GM20431 (cell line): ENCODE data around the gene C2orf80.
"Not testable (repeated sequence)": the region's sequence is repeated elsewhere in the genome, so short reads cannot be mapped to it uniquely, and the experiment has no call there.

Source experiments
- in situ Hi-C: fragments of 300-500 bp; cut with MseI, MboI; formaldehyde crosslinking; loops from one replicate; pipeline ENCODE4 v1.15.0; 2020; ENCODE audit warnings: low sequenced_read_pairs; ENCODE audit not compliant: unreplicated experiment

Gene C2orf80

DNA sequence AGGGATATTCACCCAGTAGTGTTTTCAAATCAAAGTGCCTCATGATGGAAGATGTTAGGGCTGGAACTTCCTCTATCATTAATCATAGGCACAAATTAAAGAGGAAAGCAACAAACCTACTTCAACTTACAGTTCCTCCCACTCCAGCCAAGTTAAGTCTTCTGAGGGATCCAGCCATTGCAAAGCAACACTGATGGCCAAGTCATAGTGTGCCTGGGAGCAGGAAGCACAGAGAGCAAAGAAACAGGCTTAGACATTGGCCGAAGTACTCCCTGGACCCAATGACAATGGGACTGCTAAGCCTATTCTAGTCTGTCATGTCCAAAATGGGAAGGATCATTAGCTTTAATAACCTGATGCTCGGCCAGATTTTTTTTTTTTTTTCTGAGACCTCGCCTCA lies 7.0 kb downstream of the C2orf80 start:
- in situ Hi-C loops: no loop called here

DNA sequence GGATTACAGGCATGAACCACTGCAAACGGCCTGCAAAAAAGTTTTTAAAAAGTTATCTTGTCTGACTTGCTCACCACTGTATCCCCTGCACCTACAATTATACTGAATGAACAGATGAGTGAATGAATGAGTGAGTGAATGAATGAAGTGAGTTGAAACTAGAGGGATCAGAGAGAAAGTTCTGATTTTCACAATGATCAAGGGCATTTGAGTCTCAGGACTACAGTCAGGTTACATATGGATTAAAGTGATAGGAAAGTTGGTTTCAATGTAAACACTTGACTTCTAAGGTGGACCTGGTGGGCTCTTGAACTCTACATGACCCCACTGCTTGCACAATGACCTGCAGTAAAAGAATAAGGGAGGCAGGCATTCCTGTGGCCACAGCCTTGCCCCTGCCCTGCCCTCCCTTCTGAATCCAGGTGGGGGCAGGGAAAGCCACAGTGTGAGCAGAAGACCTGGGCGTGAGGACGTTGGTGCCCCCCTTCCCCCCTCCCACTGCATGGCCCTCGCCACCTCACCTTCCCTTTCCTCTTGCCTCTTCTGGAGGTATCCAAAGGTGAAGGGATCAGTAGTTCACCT lies 10.7 kb downstream of the C2orf80 start:
- in situ Hi-C loops: no loop called here

DNA sequence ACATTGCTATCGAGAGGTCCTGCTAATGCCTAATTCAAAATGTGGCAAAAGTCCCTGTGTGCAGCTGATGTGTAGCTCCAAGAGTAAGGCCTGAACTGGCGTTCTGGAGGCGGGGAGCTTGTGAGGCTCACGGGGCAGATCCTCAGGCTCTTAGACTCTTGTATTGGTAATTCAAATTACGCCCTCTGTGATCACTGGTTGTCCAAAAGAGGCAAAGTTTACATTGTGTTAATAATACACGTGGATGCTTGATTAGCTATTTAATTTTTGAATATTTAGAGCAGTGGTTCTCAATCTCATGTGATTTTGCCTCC lies 14.0 kb downstream of the C2orf80 start:
- in situ Hi-C loops: no loop called here

DNA sequence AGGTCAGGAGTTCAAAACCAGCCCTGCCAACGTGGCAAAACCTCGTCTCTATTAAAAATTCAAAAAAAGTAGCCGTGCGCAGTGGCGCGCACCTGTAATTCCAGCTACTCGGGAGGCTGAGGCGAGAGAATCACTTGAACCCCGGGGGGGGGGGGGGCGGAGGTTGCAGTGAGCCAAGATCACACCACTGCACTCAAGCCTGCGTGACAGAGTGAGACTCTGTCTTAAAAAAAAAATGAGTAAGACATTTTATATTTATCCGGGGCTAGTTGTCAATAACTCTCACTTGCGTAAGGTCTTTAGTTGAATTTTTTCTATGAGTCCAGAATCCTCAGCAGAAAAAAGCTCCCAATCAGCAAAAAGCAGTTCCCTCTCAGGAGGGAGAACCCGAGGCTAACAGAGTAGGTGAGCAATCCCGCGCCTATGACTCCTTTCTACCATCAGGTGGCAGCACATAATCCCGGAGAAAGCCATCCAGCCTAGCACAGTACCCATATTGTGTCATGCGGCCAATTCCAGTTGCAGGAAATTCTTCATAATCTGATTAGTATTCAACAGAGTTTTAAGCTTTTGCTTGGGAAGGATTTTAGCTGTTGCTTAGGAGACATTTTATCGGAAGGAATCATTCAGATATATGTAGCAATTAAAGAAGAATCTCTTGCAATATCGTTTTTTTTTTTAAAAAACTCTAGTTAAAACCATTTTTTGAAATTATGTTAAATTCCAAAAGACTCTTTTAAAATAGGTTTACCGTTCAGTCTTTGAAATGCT lies 14.6 kb downstream of the C2orf80 start:
- in situ Hi-C loops: no loop called here

DNA sequence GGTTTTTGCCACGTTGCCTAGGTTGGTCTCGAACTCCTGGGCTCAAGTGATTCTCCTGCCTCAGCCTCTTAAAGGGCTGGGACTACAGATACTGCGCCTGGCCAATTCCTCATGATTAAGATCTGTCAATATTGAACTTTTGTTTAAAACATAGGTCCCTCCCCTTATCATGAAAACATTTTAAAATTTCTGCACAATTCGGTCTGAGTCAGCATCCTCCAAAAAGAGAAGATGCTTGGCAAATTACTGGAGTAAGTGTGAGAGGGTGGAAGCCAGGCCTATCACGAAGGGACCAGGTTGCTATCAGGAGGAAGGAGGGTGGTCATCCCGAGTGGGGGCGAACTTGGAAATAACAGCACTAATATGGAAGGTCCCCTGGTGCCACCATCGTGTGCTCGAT lies 15.7 kb downstream of the C2orf80 start:
- in situ Hi-C loops: no loop called here

DNA sequence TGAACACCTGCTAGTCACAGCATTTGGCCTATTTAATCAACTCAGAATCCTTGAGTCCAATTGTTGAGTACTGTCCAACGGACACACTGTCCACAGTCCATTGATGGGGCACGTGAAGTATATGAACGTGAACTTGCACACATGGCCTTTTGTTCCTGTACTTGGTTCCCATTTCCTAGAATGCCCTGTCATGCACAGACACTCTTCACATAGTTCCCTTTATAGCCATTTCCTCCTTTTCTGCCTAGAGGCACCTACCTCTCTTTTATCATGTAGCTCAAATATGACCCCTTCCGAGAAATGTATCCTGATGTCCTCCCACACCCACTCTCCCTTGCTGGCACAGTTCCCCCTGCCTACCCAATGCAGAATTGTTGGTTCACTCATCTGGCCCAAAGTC lies 17.7 kb downstream of the C2orf80 start:
- in situ Hi-C loops: no loop called here

DNA sequence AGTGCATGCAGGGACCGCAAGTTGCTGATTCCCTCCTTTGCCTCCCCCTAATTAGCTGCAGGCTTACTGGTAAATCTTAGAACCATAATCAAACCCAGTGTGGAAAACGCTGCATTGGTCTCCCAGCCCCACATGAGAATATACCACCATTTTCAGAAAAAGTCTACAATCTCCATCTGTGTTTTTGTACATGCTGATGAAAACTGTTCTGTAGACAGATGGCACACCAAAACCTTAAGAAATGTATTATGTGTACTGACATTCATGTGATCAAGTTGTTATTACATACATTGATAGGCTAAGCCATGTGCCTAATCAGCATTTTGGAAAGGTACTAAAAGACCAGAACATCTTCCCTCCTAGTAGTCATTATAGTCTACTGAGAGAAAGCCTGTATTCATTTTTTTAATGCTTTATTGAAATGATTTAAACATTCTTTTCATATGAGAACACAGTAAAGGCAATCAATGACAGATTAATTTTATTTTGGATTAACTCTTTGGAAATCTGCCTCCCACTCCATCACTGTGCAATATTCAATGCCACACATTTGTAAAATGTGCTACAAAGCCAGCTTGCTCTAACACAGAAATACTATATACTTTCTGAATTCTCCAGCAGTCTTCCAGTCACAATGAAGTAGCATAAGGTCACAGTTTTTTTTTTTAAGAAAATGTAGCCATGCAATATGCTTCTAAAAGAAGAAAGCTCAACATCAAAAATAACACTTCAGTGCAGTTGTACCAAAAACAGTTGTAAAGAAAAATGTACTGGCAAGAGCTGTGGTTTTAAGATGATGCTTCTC lies 24.7 kb downstream of the C2orf80 start:
- in situ Hi-C loops: no loop called here

DNA sequence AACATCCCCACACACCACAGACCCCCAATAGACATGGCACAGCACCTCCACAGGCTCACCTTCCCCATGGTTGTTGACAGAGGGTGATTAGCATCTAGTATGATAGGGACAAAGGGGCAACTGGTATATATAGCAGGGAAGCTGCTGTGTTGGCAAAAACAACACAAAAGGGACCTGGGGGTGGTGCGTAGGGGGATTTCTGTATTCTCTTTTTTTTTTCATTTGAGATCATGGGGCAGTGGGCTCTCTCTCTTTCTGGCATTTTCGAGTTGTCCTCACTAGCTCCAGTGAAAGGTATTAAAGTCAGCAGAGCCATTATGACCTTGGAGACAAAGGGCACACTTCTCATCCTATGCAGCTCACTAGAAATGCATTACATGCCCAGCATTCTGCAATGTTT lies 26.3 kb downstream of the C2orf80 start, which contains the start of gene CRYGA:
CRYGA (minus strand) TSS at position 101 of the 400 bp plus-strand sequence; CDS start at position 68, 33 bp downstream.
- in situ Hi-C loops: no loop called here

DNA sequence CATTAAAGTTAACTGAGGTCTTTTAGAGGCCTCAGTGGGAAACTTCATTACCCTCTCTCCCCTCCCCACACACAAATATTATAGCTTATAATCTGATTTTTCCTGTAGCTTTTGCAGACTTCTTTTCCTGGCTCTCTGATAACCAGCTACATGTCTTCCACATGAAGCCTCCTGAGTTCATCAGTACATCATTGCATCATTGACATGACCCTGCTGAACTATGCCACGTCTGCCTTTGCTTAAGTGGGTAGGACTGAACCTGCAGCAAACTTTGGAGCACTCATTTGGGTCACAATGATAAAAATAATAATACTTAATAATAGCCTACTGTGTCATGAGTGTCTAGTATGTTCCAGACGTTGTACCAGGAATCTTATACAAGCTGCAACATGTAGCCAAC lies 33.4 kb downstream of the C2orf80 start:
- in situ Hi-C loops: no loop called here

DNA sequence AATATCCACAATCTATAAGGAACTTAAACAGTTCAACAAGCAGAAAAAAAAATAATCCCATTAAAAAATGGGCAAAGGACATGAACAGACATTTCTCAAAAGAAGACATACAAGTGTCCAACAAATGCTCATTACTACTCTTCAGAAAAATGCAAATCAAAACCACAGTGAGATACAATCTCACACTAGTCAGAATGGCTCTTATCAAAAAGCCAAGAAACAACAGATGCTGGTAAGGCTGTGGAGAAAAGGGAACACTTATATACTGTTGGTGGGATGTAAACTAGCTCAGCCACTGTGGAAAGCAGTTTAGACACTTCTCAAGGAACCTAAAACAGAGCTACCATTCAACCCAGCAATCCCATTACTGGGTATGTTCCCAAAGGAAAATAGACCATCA lies 36.7 kb downstream of the C2orf80 start:
- in situ Hi-C loops: no loop called here

DNA sequence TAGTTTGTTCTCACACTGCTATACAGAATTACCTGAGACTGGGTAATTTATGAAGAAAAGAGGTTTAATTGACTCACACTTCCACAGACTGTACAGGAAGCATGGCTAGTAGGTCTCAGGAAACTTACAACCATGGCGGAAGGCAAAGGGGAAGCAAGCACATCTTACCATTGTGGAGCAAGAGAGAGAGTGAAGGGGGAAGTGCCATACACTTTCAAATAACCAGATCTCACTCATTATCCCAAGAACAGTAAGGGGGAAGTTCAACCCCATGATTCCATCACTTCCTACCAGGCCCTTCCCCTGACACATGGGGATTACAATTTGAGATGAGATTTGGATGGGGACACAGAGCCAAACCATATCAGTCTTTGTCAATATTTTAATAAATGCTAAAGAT lies 38.9 kb downstream of the C2orf80 start:
- in situ Hi-C loops: no loop called here

DNA sequence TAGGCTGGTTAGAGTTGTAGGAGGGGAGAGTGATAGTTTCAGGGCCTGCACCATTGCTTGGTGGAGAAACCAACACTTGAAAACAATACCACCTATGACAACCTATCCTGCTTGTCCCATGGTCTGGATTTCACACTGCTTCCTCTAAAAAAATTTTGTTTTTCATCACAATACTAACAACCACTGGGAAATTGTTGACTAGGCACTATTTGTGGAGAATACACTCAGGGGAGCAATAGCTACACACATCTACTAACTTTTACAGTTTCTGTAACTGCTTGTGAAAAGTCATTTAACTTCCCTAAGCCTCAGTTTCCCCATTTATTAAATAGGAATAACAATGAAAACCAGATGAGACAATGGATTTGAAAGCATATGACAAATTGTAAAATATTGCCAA lies 39.7 kb downstream of the C2orf80 start:
- in situ Hi-C loops: no loop called here

DNA sequence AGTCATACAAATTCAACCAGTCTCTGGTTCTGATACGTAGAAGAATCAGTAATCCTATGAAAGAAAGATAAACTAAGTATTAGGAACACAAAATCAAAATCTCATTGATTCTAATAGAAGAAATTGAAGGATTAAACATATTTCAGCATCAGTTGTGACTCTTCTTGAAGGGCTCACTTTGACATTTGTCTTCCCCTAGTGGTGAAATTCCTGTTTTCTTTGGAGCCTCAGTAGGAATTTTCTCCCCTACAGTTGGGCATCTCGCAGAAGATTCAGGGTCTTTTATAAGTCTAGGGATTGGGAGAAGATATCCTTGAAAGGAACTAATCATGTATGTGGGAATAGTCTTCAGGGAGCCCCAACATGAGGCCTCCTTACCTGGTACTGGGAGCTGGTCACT lies 41.0 kb downstream of the C2orf80 start:
- in situ Hi-C loops: no loop called here

DNA sequence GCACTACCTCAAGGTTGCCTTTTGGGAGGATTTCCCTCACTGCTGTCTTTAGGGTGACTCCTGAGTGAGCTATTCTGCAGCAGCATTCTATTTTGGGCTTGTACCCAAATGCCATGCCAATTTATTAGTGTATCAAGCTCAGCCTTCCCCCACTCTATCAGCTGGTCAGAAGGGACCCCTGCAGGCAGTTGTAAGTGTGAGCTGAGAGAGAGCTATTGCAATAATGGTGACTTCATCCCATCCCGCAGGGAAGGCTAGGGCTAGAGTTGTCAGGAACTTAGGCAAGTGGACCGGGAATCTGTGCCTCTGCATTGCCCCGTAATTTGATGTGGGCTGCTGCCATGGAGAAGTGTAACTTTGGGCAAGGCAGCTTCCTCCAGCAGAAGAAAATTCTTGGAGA lies 42.1 kb downstream of the C2orf80 start:
- in situ Hi-C loops: no loop called here

DNA sequence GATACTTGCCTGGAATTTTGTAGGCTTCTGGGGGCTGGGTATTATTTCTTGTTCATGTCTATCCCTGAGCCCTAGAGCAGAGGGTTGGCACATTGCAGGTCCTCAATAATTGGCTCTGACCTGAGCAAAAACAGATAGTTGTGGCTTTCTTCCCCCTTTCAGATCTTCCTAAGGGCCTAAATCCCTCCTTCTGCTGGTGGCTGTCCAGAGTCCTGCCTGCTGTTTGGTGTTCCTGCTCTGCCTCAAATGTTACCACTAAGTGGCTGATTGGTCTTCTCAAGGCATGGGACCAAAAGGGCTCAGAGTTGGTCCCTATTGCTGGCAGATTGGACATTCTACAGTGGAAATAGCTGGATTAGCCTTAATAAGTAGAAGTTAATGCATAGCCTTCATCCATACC lies 42.8 kb downstream of the C2orf80 start:
- in situ Hi-C loops: no loop called here

DNA sequence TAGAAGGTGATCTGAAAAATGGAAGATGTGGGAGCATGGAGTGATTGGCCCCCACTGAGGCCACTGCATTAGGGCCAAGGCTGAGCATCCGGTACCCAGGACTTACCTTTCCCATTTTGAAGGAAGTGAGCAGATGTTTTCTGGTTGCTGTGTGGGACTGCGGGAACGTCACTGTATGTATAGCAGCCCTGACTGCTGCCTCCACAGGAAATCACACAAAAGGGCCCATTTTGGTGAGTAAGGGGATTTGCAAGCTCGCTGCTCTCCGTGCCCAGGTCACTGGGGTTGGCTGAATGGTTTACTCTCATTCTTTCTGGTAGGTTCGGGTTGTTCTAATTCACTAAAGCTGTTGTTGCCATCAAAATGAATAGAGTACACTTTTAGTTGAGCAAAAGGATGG lies 43.8 kb downstream of the C2orf80 start, which contains the start of gene CRYGB:
CRYGB (minus strand) TSS at position 153 of the 400 bp plus-strand sequence; CDS start at position 115, 38 bp downstream.
- in situ Hi-C loops: no loop called here

DNA sequence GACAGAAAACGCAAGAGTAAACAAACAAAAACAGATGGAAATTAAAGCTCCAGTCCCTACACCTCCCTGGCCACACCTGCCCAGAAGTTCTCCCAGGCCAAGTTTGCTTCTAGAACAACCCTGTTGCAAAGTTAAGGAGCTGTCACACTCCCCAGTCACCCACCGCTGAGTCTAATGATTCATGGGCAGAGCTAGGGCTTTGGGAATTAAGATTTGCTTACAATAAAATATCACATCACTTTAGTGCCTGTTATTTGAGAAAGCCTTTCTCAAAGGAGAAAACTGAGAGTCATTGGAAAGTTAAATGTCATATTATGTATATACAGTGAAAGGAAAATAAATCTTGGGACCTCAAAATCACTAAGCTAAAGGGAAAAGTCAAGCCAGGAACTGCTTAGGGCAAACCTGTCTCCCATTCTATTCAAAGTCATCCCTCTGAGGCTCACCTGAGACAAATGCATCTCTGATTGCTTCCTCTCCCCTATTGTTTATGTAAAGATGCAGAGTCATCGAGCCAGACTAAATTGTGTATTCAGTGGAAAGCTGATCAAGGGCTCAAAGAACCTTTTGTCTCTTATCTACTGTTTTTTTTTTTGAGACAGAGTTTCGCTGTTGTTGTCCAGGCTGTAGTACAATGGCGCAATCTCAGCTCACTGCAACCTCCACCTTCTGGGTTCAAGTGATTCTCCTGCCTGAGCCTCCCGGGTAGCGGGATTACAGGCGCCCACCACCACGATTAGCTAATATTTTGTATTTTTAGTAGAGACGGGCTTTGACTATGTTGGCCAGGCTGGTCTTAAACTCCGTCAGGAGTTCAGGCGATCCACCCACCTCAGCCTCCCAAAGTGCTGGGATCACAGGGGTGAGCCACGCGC lies 46.7 kb downstream of the C2orf80 start:
- in situ Hi-C loops: no loop called here

DNA sequence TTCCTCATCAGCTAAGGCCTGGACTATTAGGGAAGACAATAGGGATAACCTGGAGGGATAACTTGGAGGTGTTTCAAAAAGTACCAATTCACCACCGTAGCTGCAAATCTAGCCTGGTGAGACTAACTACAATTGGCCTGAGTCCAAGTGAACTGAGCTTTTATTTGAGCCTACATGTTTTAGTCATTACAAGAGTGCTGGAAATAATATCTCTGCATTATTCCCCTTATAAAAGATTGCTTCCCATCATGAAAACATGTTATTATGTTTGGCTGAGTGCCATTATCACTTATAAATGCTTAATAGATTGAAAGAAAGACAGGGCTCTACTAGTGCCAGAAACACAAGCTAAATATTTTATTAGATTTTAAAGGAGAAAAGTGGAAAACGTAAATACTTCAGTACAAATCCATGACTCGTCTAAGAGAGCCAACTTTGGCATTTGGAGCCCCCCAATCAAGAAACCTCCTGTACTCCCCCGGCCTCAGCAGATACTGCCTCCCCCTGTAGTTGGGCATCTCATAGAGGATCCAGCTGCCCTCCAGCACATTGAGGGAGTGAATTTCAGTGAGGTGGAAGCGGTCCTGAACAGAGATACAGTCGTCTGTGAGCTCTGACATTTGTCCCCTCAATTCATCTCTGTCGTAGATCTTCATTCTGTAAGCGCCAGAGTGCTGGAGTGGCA lies 47.4 kb downstream of the C2orf80 start:
- in situ Hi-C loops: no loop called here

DNA sequence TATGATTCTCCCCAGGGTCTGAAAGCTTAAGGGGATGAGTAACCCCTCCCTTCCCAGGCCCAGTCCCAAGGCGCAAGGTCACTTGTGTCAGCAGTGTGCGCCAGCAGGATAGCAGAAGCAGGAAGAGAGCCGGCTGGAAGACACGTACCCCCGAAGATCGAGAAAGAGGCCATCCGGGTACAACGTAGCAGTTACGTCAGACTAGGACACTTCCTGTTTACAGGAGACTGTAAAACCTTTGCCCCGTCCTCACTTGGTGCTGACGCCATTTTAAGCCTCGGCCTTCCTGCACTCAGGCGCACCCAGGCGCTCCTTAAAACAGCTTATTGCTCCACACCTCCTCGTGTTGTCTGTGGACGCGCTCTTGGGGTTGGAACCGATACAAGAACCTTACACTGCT lies 50.4 kb downstream of the C2orf80 start:
- in situ Hi-C loops: no loop called here

DNA sequence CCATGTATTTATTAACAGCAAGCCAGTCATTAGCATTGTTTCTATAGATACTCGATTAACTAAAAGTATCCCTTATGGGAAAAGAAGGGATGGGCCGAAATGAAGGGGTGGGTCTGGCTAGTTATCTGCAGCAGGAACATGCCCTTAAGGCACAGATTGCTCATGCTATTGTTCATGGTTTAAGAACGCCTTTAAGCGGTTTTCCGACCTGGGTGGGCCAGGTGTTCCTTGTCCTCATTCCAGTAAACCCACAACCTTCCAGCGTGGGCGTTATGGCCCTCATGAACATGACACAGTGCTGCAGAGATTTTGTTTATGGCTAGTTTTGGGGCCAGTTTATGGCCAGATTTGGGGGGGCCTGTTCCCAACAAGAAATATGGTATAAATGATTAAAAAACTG lies 51.5 kb downstream of the C2orf80 start:
- in situ Hi-C loops: not testable (repeated sequence)
